ENCODE measurements around the gene FTSJ3.
"Not testable (repeated sequence)": the region's sequence is repeated elsewhere in the genome, so short reads cannot be mapped to it uniquely, and the experiment has no call there.

DNA sequence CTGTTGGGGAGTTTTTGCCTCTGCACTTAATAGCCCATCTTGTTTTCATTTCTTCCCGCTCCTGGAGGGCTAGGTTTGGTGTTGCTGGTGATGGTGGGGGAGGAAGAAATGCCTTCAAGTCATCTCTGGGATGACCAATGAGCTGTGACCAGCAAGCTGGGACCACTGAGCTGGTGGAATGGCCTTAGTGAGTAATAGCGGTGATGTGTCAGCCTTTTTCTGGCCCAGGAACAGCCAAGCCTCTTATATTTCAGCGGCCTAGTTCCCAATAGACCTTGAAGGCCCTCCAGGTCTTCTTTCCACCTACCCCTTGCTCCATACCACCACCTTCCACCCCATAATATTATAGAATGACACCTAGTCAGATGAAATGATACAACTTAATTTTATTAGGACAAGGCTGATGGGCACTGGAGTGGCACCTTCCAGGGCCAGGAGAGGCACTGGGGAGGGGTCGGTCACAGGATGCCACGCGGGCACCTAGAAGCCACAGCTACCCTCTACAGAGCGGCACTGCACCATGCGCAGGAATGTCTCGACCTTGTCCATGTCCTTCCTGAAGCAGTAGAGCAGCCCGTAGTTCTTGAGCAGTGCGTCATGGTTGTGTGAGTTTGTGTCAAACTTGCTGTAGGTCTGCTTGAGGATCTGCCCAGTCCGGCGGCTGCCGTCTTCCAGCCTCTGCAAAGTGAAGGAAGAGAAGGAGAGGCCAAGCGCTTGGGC, 44.3 kb upstream of the FTSJ3 start:
- TF ChIP-seq POLR2A (IDR thresholded peaks at IDR 0.05; ENCODE audit: low read depth, low read length); ELK1 (IDR thresholded peaks at IDR 0.05; ENCODE audit: low read depth, low read length); POLR2AphosphoS5 (IDR thresholded peaks at IDR 0.05; ENCODE audit: low read length); ATF2 (IDR thresholded peaks at IDR 0.05; ENCODE audit: low read length); CBX3 (IDR thresholded peaks at IDR 0.05; ENCODE audit: borderline replicate concordance, low read depth): not testable (repeated sequence)
- TF ChIP-seq, protein P1, sequence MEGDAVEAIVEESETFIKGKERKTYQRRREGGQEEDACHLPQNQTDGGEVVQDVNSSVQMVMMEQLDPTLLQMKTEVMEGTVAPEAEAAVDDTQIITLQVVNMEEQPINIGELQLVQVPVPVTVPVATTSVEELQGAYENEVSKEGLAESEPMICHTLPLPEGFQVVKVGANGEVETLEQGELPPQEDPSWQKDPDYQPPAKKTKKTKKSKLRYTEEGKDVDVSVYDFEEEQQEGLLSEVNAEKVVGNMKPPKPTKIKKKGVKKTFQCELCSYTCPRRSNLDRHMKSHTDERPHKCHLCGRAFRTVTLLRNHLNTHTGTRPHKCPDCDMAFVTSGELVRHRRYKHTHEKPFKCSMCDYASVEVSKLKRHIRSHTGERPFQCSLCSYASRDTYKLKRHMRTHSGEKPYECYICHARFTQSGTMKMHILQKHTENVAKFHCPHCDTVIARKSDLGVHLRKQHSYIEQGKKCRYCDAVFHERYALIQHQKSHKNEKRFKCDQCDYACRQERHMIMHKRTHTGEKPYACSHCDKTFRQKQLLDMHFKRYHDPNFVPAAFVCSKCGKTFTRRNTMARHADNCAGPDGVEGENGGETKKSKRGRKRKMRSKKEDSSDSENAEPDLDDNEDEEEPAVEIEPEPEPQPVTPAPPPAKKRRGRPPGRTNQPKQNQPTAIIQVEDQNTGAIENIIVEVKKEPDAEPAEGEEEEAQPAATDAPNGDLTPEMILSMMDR (IDR thresholded peaks at IDR 0.05 in 2 of 3, conservative IDR thresholded peaks at IDR 0.05 in 1 of 3; ENCODE audit: control insufficient read depth in 2 of 3, extremely low read depth in 1 of 3, insufficient read depth in 1 of 3, low read depth in 3 of 3, low read length in 3 of 3): not testable (repeated sequence)
